ES-I3 (cell line): ENCODE results near the gene COPS8.

Experiments
- H3K36me3 ChIP-seq: 2 replicates; pipeline ENCODE4 v1.6.1; 2013; ENCODE audit warnings: mild to moderate bottlenecking, low read length, control low read depth, moderate library complexity; ENCODE audit not compliant: insufficient read depth
- H3K4me1 ChIP-seq: 2 replicates; pipeline ENCODE4 v1.6.1; 2013; ENCODE audit warnings: mild to moderate bottlenecking, control low read depth, low read length; ENCODE audit not compliant: insufficient read depth
- H3K9ac ChIP-seq: 2 replicates; pipeline ENCODE4 v1.6.1; 2013; ENCODE audit warnings: low read depth, mild to moderate bottlenecking, low read length, moderate library complexity
- H3K9me3 ChIP-seq: 2 replicates; pipeline ENCODE4 v1.6.1; 2013; ENCODE audit warnings: mild to moderate bottlenecking, low read length, moderate library complexity; ENCODE audit not compliant: control insufficient read depth, insufficient read depth

COPS8 gene

DNA sequence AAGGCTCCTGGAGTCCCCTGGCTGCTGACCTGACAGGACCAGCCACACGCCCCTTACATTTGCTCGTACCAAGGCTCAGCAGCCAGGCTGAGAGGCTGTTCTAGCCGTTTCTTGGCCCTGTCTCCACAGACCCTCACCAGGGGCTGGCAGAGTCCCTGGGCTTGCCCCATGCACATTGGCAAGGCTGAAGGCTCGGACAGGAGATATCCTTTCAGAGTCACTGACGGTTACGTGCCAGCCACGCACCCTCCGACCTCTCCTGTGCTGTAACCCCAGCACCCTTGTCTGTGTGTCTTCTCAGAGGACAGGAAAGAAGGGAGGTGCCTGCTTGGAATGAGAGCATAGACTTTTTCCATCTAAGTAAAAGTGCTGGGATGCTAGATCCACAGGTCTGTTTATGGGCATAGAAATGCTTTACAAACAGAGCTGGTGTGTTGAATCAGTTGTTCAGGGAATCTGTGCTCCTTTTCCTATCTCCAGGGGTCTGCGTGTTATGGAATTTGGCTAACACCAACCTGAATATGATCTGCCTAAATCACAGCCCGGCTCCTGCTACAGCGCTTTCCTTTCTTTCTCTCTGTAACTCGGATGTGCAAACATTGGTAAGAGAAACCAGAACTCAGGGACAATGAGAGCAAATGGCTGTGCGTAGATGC, 41.0 kb downstream of the COPS8 start:
- H3K4me1 ChIP-seq: peaks cover 12% of the 10 kb centered on the region
- H3K9me3 ChIP-seq: no peaks in the 10 kb centered on the region; the same call in 1 of the 2 replicates
- H3K9ac ChIP-seq: no peak overlapping the region
- H3K36me3 ChIP-seq: no peaks in the 10 kb centered on the region

DNA sequence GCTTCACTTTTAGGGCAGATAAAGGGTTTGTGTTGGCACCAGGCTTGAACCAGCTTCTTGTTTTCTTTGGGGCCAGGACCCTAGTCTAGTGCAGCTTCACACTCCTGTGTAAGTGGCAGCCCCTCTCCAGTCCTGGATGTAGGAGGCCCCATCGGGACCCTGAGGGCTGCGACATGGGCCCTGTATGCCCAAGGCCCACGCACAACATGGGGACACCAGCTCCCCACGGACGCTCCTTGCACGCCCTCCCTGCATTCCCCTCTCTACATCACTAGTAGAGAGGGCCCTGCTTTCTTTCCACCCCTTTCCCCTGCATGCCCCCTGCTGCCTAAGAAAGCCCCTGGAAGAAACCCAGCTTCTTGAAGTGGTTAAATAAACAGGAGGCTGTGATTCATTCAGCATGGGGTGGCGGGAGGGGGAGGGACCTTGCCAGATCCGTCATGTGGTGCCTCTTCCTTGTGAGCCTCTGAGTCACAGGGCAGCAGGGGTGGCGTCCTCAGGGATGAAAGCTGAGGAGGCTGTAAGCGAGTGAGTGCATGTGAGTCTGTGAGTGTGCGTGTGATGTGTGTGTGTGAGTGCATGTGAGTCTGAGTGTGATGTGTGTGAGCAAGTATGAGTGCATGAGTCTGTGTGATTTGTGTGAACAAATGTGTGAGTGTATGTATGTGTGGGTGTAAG, 42.5 kb downstream of the COPS8 start:
- H3K36me3 ChIP-seq: no peaks in the 10 kb centered on the region
- H3K4me1 ChIP-seq: peaks cover 12% of the 10 kb centered on the region
- peak overlapping the region; percentile 16; the same call in 1 of the 2 replicates for H3K9ac ChIP-seq
- H3K9me3 ChIP-seq: no peaks in the 10 kb centered on the region

DNA sequence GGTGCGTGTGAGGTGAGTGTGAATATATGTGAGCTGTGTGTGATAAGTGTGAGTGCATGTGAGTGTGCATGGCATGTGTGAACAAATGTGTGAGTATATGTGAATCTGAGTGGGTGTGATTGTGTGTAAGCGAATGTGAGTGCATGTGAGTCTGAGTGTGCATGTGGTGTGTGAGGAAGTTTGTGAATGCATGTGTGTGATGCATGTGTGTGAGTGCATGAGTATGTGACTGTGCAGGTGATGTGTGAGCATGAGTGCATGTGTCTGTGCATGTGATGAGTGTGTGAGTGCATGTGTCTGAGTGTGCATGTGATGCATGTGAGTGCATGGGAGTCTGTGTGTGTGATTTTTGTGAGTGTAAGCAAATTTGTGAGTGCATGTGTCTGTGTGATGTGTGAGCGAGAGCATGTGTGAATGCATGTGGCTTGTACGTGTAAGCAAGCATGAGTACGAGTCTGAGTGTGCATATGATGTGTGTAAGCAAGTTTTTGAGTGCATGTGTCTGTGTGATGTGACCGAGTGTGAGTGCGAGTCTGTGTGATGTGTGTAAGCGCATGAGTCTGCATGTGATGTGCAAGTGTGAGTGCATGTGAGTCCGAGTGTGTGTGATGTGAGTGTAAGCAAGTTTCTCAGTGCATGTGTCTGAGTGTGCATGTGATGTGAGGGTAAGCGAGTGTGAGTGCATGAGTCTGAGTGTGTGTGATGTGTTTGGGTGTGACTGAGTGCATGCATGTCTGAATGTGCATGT, 43.3 kb downstream of the COPS8 start:
- no peaks in the 10 kb centered on the region for H3K9me3 ChIP-seq
- no peak overlapping the region for H3K9ac ChIP-seq
- no peaks in the 10 kb centered on the region for H3K36me3 ChIP-seq
- H3K4me1 ChIP-seq: peaks cover 12% of the 10 kb centered on the region

DNA sequence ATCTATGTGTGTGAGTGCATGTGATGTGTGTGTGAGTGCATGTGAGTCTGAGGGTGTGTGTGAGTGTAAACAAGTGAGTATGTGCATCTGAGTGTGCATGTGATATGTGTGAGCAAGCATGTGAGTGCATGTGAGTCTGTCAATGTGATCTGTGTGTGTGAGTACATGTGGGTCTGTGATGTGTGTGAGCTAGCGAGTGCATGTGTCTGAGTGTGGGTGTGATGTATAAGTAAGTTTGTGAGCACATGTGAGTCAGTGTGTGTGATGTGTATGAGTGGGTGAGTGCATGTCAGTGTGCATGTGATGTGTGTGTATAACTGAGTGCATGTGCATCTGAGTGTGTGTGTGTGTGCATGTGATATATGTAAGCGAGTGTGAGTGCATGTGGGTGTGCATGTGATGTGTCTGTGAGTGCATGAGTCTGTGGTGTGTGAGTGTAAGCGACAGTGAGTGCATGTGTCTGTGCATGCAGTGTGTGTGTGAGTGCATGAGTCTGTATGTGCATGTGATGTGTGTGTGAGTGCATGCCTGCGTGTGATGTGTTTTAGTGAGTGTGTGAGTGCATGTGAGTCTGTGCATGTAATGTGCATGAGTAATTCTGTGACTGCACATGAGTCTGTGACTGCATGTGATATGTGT, 44.1 kb downstream of the COPS8 start:
- Histone ChIP-seq H3K36me3 (no peaks in the 10 kb centered on the region), H3K9me3 (no peaks in the 10 kb centered on the region), H3K4me1 (peaks cover 12% of the 10 kb centered on the region), H3K9ac (no peak overlapping the region)

DNA sequence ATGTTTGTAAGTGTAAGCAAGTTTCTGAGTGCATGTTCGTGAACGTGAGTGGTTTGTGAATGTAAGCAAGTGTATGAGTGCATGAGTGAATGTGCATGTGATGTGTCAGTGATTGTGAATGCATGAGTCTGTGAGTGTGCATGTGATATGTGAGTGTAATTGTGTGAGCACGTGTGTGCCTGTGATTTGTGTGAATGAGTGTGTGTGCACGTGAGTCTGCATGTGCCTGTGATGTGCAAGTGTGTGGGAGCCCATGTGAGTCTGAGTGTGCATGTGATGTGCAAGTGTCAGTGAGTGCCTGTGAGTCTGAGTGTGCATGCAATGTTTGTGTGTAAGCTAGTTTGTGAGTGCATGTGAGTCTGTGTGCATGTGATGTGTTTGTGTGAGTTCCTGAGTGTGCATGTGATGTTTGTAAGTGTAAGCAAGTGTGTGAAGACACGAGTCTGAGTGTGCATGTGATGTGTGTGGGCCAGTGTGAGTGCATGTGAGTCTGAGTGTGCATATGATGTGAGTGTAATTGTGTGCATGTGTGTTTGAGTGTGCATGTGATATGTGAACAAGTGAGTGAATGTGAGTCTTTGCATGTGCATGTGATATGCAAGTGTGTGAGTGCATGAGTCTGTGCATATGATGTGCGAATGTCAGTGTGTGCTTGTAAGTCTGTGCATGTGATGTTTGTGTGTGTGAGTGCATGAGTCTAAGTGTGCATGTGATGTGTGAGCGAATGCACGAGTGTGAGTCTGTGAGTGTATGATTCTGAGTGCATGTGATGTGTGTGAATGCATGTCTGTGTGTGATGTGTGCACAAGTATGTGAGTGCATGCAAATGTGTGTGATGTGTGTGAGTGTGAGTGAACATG, 45.1 kb downstream of the COPS8 start:
- Histone ChIP-seq H3K36me3 (no peaks in the 10 kb centered on the region), H3K4me1 (peaks cover 12% of the 10 kb centered on the region), H3K9ac (no peak overlapping the region), H3K9me3 (no peaks in the 10 kb centered on the region)

DNA sequence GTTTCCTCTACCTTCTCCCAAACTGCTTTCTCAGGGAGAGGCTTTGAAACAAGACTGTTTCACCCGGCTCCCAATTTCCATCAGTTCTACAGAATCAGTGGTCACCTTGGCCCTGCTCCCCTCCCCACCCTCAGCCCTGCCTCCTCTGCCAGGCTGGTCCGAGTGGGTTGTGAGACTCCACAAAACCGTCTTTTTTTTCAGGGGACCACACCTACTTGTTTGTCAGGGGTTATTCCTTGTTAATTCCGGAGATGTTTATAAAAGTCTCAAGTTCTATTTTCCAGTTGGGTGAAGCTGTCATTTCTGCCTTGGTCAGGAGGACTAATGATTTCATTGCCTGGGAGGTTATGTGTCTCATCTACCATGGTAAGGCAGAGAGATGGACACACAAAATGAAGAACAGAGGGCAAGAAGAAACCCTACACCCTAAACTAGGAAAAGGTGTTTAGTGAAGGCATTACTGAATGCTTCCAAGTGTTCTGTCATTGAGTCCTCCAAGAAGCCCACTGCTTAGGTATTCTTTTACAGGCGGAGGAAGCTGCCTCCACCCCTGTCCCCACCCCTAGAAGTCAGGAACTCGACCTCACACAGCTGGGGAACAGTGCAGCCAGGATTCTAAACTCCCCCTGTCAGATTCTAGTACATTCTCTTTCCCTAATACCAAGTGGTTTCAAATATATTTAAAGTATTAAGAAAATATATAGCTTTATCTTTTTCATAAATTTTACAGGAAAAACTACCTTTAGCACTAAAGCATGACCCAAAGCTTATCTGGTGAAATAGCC, 46.3 kb downstream of the COPS8 start:
- H3K36me3 ChIP-seq: no peaks in the 10 kb centered on the region
- H3K9me3 ChIP-seq: no peaks in the 10 kb centered on the region
- H3K9ac ChIP-seq: no peak overlapping the region
- H3K4me1 ChIP-seq: peaks cover 12% of the 10 kb centered on the region

DNA sequence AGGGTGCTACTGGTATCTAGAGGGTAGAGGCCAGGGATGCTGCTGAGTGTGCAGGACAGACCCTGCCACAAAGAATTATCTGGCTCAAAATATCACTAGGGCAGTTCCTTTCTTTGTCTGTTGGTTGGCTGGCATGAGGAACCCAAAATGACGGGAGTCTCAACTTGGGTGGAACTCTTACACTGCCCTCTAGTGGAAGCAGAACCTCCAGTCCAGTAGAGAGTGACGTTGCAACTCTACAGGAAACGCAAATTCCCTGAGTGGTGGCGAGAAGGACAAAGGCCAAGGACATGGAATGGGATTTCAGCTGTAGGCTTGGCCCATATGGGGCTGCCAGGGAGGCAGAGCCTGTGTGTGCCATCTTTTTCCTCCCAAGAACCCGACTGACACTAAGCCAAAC, 47.1 kb downstream of the COPS8 start:
- Histone ChIP-seq H3K36me3 (no peaks in the 10 kb centered on the region), H3K9ac (no peak overlapping the region), H3K4me1 (peaks cover 7% of the 10 kb centered on the region), H3K9me3 (no peaks in the 10 kb centered on the region)

DNA sequence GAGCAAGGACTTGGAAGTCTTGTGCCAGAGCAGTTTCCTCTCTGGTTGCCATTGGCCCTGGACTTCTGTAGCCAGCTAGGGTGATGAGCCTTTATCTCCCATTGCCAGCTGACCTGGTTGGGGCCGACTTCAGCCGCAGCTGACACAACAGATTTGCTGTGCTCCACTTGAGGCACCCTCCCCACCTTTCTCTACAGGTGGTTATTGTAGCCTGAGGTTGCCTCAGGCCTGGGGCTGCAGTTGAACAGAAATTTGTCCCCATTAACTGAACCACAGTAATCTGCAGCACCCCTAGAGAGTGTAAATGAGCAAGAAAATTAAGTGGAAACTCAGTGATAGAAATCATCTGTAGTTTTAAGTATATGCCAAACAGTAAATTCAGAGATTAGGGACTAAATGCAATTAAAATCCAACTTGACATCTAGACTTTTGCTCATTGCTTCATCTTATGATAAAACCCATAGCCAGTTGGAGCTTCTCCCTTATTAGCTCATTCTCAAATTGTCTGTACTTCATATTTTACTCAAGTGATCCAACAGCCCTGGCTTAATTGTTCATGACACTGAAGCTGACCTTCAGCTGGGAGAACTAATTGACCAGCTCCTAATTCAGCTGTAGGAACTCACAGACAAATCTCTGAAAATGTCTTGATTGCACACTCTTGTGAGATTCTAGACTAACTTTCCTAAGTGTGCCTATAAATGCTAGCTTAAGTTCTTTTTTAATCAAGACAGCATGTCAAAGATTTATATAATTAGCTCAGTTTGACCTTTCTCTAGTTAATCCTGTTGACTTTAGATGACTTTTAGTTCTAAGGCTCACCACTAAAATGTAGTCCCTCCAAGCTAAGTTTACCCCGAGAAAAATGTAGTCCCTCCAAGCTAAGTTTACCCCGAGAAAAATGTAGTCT, 48.9 kb downstream of the COPS8 start:
- H3K4me1 ChIP-seq: no peaks in the 10 kb centered on the region

DNA sequence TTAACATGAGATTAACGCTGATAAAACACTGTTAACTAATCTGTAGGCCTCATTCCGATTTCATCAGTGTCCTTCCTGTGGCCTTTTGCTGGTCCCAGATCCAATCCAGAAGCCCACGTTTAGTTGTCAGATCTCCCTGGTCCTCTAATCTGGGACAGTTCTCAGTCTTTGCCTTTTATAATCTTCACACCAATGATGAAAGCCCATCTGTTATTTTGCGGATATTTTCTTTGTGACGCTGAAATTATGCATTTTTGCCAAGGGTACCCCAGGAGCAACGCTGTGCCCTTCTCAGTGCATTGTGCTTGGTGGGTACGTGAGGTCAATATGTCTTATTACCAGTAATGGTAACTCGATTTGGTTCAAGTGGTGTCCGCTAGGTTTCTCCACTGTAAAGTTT, 51.1 kb downstream of the COPS8 start:
- H3K4me1 ChIP-seq: no peaks in the 10 kb centered on the region
- H3K9me3 ChIP-seq: no peaks in the 10 kb centered on the region
- no peaks in the 10 kb centered on the region for H3K36me3 ChIP-seq
- H3K9ac ChIP-seq: no peak overlapping the region

More for the DNA sequence above, 48.9 kb downstream of the COPS8 start:
- no peak overlapping the region for H3K9ac ChIP-seq
- H3K9me3 ChIP-seq: no peaks in the 10 kb centered on the region
- H3K36me3 ChIP-seq: no peaks in the 10 kb centered on the region

DNA sequence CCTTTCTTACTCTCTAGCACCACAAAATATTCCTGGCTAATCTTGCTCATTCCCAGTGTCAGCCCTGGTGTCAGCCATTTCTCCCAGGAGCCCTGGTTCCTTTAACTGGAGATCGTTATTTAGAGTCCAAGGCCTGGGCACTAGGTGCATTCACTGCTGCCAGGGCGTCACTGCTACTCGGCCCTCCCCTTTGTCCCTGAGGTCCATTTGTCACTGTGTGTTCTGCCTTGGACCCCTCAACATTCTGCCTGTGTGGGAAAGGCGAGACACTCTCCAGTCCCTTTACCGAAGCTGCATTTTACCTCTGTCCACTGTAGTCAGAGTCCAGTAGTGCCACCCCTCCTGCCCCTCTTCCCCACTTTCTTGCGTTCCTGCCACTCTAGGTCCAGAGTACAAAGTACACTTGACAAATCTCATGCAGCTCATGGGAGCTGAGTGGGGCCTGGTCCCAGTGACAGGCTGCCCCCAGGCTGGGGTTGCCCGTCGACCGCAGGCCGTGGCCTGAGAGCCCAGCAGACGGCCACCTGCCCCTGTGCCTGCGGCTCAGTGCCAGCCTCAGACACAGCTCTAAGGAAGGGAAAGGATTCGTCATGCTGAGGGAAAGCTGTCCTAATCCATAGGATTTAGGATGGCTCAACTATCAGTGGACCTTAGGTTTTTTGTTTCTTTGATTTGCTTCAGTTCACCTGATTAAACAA, 52.1 kb downstream of the COPS8 start:
- Histone ChIP-seq H3K36me3 (no peaks in the 10 kb centered on the region), H3K9ac (no peak overlapping the region), H3K4me1 (no peaks in the 10 kb centered on the region), H3K9me3 (no peaks in the 10 kb centered on the region)

DNA sequence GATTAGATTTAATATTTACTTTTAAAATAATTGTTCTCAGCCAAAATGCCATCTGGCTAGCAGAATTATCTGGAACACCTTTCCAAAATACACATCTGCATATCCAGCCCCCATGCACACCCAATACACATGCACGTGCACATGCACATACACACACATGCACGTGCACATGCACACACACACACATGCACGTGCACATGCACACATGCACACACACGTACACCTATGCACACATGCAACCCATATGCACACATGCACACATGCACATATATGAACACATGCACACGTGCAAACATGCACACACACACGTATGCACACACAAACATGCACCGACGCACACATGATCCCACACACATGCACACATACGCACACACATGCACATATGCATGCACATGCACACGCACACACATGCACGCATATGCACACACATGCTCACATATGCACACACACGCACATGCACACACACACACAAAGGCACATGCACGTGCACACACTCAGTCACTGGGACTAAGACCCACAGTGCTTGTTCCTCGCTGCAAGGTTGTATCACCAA, 53.5 kb downstream of the COPS8 start:
- Histone ChIP-seq H3K4me1 (no peaks in the 10 kb centered on the region), H3K9me3 (no peaks in the 10 kb centered on the region), H3K36me3 (no peaks in the 10 kb centered on the region), H3K9ac (no peak overlapping the region)
